Measurements from ENCODE around the gene GRM1.
A peak's percentile ranks its signal among the peaks of the same experiment; 100 is the strongest.

The GRM1 gene

DNA sequence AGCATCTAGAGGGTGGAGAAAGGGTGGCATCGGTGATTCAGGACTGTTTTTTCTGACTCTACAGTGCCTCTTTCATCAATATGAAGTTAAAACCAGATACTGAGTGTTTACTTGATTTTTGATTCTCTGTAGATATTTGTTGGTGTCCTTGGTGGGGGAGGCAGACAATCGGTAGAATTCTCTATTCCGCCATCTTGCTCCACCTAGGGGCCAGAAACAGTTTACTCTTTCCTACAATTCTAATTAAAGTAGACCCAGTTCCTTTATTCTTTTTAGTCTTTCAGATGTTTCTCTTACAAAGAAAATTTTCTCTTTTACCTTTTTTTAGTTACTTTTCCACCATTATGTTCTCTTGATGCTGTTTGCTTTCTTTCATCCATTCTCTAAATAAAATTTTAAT lies 352.6 kb downstream of the GRM1 start:
- DNase-seq (ENCODE audit: low read depth) = no peak
- H3K4me3 ChIP-seq (ENCODE audit: low read depth, low read length) = no peak overlapping the region
- in situ Hi-C loops (cut with HindIII; ENCODE audit: low sequenced_read_pairs) = no loop called here
- TF ChIP-seq, protein P1, sequence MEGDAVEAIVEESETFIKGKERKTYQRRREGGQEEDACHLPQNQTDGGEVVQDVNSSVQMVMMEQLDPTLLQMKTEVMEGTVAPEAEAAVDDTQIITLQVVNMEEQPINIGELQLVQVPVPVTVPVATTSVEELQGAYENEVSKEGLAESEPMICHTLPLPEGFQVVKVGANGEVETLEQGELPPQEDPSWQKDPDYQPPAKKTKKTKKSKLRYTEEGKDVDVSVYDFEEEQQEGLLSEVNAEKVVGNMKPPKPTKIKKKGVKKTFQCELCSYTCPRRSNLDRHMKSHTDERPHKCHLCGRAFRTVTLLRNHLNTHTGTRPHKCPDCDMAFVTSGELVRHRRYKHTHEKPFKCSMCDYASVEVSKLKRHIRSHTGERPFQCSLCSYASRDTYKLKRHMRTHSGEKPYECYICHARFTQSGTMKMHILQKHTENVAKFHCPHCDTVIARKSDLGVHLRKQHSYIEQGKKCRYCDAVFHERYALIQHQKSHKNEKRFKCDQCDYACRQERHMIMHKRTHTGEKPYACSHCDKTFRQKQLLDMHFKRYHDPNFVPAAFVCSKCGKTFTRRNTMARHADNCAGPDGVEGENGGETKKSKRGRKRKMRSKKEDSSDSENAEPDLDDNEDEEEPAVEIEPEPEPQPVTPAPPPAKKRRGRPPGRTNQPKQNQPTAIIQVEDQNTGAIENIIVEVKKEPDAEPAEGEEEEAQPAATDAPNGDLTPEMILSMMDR (IDR thresholded peaks at IDR 0.05; ENCODE audit: low read depth, low read length, missing control alignments) = peak; percentile 20

DNA sequence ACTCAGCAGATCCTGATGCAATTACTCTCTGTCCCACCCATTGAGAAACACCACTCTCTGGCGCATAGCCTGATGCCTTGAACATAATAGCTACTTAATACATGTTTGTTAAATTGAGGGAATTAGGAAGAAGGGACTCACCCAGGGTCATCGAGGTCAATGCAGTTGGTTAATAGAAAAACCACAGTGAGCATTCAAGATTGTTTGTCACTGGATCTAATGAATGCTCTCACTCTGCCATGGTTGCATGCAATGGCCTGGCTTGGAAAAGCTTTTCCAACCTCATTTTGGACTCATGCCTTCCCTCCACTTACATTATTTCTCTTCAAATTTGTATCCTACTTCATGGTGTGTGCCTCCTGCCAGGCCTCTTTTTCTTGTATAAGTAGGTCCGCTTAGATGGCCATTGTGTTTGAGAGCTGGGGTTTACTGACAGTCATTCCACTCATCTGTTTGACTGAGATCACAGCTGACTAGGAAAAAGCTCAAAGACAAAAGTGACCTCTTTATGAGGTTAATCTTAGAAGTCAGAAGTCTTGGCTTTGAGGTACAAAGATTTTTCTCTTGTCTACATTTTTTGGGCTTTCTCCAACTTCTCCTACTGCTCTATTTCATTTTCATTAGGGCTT lies 360.0 kb downstream of the GRM1 start:
- no peak for DNase-seq (ENCODE audit: low read depth)
- TF ChIP-seq, protein P1 (IDR thresholded peaks at IDR 0.05; ENCODE audit: low read depth, low read length, missing control alignments) = no peak
- H3K4me3 ChIP-seq (ENCODE audit: low read depth, low read length) = no peak overlapping the region
- in situ Hi-C loops (cut with HindIII; ENCODE audit: low sequenced_read_pairs) = no loop called here

DNA sequence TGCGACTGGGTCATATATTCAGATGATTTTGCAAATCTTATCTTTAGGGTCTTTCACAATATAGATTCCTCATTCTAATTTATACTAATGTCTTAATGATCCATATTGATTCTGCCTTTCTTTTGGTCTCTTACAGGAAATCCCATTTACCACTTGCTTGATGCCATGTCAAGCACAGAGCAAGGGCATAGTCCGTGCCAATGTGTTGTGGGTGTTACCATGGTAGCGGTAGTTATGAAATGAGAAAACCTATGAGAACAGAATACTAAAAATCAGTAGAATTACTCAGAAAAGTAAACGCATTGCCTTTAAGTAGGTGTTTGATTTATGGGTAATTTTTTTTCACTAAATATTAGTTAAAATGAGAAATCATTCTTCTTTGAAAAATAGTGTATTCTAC lies 360.9 kb downstream of the GRM1 start:
- in situ Hi-C loops (cut with HindIII; ENCODE audit: low sequenced_read_pairs) = no loop called here
- TF ChIP-seq, protein P1 (IDR thresholded peaks at IDR 0.05; ENCODE audit: low read depth, low read length, missing control alignments) = no peak
- no peak overlapping the region for H3K4me3 ChIP-seq (ENCODE audit: low read depth, low read length)
- DNase-seq (ENCODE audit: low read depth) = no peak

DNA sequence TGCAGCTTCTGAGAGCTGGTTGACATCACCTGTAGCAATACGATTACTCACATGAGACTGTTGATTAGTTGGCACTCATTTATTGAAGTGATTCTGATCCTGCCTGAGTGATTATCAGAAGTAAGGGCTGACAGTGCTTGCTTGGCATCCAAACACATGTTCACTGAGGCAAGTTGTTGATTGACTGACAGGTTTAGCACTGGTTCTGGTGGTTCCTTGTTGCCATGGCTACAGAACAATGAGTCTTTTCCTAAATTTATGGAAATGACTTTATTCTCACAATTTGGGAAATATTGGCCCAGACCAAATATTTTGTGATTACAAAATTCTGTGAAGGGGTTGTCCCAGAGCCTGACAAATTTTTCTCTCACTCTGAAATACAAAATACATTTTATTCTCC lies 368.8 kb downstream of the GRM1 start:
- TF ChIP-seq, protein P1 (IDR thresholded peaks at IDR 0.05; ENCODE audit: low read depth, low read length, missing control alignments) = no peak
- no peak for DNase-seq (ENCODE audit: low read depth)
- H3K4me3 ChIP-seq (ENCODE audit: low read depth, low read length) = no peak overlapping the region
- in situ Hi-C loops (cut with HindIII; ENCODE audit: low sequenced_read_pairs) = no loop called here

DNA sequence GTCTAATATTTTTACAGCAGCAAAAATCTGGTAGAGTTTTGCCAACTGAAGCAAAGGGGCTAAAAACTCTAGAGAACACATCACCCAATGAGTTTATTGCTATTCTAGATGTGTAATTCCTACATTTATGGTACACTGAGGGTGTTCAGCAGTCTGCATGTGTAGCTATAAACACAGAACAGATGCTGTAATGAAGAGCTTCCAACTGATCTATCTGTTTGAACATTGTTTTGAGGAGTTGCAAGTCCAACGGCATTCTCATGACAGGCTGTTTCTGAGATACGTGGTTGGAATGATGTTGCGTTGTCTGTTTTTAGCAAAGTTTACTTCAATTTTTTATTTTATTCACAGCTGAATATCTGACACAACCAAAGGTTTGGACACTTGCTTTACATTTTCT lies 373.6 kb downstream of the GRM1 start:
- in situ Hi-C loops (cut with HindIII; ENCODE audit: low sequenced_read_pairs) = no loop called here
- TF ChIP-seq, protein P1 (IDR thresholded peaks at IDR 0.05; ENCODE audit: low read depth, low read length, missing control alignments) = no peak
- DNase-seq (ENCODE audit: low read depth) = no peak
- no peak overlapping the region for H3K4me3 ChIP-seq (ENCODE audit: low read depth, low read length)

DNA sequence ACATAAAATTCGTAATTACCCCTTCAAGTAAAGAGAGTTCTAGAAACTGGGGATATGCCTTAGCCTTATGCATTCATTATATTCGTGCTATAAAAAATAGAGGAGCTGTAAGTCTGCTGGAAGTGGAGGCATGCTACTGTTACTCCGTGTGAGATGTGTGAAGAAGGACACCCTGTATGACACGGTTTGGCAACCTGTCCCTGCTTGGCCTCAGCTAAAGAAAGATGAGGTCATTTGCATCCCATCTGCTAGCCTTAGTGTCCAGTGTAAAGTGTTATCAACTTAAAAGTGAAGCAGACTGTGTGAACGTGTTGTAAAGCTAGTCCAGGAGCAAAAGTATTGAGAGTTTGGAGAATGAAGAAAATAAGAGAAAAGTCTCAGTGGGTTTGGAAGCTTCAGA lies 379.7 kb downstream of the GRM1 start:
- H3K4me3 ChIP-seq (ENCODE audit: low read depth, low read length) = no peak overlapping the region
- no peak for DNase-seq (ENCODE audit: low read depth)
- TF ChIP-seq, protein P1 (IDR thresholded peaks at IDR 0.05; ENCODE audit: low read depth, low read length, missing control alignments) = no peak
- in situ Hi-C loops (cut with HindIII; ENCODE audit: low sequenced_read_pairs) = no loop called here

Data from astrocyte of the cerebellum (primary cell).